Activated CD8-positive, alpha-beta memory T cell treated with anti-CD3 and anti-CD28 coated beads for 36 hours (primary cell): Measurements from ENCODE around the gene SECISBP2. TPM values are rescaled to one million over a fixed set of nuclear protein-coding genes. Genes with fewer than 3 reads are reported as not detected.

Experiments
- total RNA-seq, 2 experiments: library from RNA; stranded (reverse); gene quantifications; one replicate each; pipeline ENCODE4 v1.2.3, GENCODE V29; 2021

SECISBP2 gene
- total RNA-seq, 2 experiments from 2014 or later = 35.0 to 36.5 TPM

Other genes starting within 250 kb of the SECISBP2 start
- gene SHC3, start 139.7 kb upstream of the SECISBP2 start, total RNA-seq = not detected
- gene CKS2, start 7.3 kb upstream of the SECISBP2 start, total RNA-seq = 100 to 1,000 TPM; 279 to 297 TPM
- 100 to 1,000 TPM; 283 to 295 TPM for gene SEMA4D, start 179.6 kb downstream of the SECISBP2 start, total RNA-seq